NCI-H2107 treated with DMSO at 0.1 percent for 48 hours (cell line): ENCODE measurements around the gene OR52B6.
A peak's percentile ranks its signal among the peaks of the same experiment; 100 is the strongest.
"Not testable (repeated sequence)": the region's sequence is repeated elsewhere in the genome, so short reads cannot be mapped to it uniquely, and the experiment has no call there.

Experiments
- DNase-seq: peaks from one replicate; lab custom pipeline; 2025; ENCODE audit not compliant: unreplicated experiment; lab: John Stamatoyannopoulos, UW

The OR52B6 gene

GRCh38 chr11:5593146-5593545 lies 12.5 kb downstream of the OR52B6 start:
- DNase-seq: no peak

DNA sequence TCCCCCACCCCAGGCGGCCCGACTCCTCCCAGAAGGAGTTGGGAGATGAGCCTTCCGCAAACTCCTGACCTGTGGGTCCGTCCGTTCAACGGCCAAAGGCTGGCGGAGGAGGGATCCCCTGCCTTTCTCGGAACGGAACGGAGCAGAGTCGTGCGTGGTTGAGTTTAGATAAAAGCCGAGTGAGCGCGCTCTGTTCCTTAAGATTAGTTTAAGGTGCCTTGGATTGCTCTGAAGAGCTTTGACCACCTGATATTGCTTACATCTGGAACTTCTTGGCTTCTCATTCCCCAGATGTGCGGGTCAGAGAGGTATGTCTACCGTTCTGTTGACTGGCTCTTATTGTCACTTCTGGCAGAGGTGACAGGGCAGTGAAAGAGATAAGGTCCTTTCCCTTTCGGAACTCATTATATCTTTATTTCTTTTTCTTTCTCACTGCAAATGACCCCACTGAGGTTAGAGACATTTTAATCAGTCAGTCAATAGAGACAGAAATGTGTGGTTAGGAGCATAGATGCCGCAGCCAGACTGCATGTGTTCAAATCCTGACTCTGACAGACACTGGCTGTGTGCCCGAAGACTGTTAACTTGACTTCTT lies 16.0 kb downstream of the OR52B6 start, which contains the start of gene TRIM6:
TSS of gene TRIM6 (plus strand) at position 31 of the 595 bp plus-strand sequence. CDS start at position 292, 261 bp downstream.
- DNase-seq: no peak

DNA sequence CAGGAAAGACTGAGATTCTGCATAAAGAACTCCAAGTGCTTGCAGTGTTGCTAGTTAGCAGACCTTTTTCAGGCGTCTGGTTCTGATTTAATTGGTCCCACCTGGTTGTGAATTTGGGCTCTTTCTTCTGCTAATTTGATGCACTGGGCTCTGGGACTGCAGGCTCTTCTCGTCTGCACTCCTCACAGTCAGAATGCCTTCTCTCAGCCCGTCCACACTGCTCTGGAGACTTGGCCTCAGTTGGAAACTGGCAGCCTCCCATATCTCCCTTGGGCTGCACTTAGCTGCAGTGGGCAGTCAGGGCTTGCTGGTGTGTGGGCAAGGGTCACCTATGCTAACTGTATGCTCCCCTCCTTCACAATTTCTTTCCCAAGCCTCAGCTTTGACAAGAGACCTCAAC lies 17.3 kb downstream of the OR52B6 start:
- no peak for DNase-seq

DNA sequence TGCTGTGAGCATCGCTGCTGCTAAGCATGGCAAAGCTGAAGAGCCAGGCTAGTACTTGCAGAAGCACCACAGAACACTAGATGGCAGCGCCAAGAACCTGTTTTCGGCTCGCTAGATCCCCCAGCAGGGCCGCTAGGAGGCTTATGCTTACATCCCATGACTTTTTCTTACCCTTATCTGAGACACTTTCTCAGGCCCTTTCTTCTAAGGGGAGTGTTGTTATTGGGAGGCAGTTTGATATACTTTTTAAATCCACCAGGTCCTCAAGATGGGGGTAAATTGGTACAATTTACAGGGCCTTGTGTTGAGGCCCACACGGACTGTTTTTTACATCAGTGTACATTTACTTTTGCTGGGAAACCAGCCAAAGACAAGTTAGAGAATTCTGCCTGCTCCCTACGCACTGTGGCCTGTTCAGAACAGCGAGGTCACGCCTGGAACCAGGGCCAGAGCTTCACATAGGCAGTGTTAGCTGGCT lies 19.7 kb downstream of the OR52B6 start:
- peak; percentile 11 for DNase-seq

DNA sequence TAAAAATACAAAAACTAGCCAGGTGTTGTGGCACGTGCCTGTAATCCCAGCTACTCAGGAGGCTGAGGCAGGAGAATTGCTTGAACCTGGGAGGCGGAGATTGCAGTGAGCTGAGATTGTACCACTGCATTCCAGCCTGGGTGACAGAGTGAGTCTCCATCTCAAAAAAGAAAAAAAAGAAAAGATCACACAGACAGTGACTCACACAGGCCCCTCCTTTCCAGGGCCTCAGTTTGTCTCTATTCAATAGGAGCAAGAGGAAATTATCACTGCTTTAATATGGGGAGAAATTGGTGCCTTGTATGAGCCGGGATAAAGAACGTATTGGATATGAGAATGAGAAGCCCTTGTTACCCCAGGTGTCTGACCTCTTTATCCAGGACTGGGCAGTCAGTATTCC lies 22.1 kb downstream of the OR52B6 start:
- not testable (repeated sequence) for DNase-seq

DNA sequence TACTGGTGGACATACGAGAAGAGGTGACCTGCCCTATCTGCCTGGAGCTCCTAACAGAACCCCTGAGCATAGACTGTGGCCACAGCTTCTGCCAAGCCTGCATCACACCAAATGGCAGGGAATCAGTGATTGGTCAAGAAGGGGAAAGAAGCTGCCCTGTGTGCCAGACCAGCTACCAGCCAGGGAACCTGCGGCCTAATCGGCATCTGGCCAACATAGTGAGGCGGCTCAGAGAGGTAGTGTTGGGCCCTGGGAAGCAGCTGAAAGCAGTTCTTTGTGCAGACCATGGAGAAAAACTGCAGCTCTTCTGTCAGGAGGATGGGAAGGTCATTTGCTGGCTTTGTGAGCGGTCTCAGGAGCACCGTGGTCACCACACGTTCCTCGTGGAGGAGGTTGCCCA lies 22.6 kb downstream of the OR52B6 start:
- DNase-seq: no peak

DNA sequence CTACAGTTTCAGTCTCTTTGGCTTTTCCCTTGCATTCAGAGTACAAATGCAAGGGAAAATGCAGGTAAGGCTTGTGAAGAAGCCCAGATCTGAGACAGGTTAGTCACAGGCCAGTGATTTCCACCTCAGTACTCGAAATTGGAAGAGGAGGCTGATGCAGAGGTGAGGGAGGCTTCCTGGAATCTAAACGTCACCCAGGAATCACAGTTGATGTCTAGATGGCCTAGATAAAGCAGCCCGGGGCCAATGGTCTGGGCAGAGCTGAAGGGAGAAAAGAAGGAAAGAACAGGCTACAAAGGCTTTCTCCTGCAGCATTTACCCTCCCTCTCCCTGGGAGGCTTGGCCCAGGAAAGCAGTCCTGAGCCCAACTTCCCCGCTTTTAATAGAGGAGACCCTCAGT lies 24.2 kb downstream of the OR52B6 start:
- DNase-seq: no peak

GRCh38 chr11:5605849-5606248 lies 25.2 kb downstream of the OR52B6 start:
- DNase-seq: no peak

- no peak for DNase-seq
These were observed 28.1 kb downstream of the OR52B6 start for GRCh38 chr11:5608808-5609207.

DNA sequence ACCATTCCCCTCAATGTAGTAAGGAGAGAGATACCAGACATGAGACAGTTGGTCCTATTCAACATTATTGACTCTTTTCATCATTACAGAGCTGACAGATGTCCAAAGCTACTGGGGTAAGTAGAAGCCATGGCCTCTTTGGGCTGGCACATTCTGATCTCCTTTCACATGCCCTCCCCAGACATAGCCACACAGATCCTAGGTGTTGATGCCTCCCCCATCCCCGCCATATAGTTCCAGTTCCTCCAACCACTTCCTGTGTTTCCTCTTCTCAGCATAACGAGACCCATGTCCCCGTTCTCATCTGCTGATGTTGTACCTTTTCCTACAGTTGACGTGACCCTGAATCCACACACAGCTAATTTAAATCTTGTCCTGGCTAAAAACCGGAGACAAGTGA lies 29.8 kb downstream of the OR52B6 start:
- DNase-seq: no peak

GRCh38 chr11:5611627-5612026 lies 30.9 kb downstream of the OR52B6 start:
- DNase-seq: no peak

- DNase-seq: no peak
These were observed 38.1 kb downstream of the OR52B6 start for GRCh38 chr11:5618807-5619206.

- DNase-seq: no peak
These were observed 40.2 kb downstream of the OR52B6 start for GRCh38 chr11:5620651-5621521.

- no peak for DNase-seq
These were observed 40.9 kb downstream of the OR52B6 start for GRCh38 chr11:5621580-5621979.

GRCh38 chr11:5622802-5623201 lies 42.1 kb downstream of the OR52B6 start:
- no peak for DNase-seq

- DNase-seq: no peak
These were observed 44.0 kb downstream of the OR52B6 start, which contains the start of gene TRIM34 for GRCh38 chr11:5624489-5625279. TSS of gene TRIM34 (plus strand) at chr11:5625001. CDS start at chr11:5632332, 7,331 bp downstream.

- DNase-seq: no peak
These were observed 44.6 kb downstream of the OR52B6 start for GRCh38 chr11:5625281-5625680.

DNA sequence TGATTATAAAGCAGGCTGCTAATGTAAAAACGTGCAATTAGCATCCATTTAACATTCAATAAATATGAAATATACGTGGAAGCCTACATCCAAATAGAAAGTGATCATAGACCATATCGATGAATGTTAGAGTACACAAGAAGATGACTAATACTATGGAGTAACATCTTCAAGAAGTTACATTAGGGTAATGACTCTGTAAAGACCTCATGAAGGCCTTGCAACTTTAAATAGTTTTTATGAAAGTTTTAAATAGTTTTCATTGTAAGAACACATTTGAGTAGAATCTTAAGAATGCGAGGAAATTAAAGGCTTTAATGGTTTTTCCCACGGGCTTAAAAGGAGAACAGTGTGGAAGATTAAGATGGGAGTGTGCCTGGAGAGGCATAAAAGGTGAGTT lies 45.5 kb downstream of the OR52B6 start:
- no peak for DNase-seq

GRCh38 chr11:5631417-5631816 lies 50.7 kb downstream of the OR52B6 start:
- DNase-seq: no peak
